Measurements from ENCODE around the gene PAPLN.

DNA sequence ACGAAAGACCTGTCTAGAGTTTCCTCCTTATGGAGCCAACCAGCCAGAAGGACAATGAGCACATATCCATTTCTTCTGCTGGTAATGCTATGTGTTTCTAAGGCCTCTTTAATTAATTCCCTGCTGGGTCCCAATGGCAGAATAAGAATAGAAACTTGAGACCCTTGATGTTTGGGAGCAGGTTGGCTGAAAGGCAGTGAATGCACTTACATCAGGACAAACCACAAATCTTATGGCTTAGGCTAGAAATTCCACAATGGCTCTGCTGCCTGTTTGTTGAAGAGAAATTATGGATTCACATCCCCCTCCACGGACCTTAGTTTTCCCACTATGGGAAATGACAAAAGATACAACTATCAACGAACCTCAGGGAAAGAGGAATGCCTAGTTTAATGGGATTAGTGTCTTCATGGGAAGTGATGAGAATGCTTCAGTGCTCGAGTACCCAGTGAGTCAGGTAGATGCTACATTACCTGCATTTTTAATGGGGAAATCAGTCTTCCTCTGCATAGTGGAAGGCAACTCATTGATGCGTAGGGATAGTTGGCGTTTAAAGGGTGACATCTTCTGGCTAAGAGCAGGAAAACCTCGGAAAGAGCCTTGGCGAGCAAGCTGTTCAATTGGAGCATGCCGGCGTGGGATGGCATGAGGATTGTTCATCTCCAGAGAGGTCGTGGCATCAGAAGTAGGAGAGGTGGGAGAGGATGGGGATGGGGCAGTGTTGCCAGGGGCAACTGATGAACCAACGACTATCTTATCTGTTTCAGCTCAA lies 46.5 kb downstream of the PAPLN start:
- TF ChIP-seq, protein P1, sequence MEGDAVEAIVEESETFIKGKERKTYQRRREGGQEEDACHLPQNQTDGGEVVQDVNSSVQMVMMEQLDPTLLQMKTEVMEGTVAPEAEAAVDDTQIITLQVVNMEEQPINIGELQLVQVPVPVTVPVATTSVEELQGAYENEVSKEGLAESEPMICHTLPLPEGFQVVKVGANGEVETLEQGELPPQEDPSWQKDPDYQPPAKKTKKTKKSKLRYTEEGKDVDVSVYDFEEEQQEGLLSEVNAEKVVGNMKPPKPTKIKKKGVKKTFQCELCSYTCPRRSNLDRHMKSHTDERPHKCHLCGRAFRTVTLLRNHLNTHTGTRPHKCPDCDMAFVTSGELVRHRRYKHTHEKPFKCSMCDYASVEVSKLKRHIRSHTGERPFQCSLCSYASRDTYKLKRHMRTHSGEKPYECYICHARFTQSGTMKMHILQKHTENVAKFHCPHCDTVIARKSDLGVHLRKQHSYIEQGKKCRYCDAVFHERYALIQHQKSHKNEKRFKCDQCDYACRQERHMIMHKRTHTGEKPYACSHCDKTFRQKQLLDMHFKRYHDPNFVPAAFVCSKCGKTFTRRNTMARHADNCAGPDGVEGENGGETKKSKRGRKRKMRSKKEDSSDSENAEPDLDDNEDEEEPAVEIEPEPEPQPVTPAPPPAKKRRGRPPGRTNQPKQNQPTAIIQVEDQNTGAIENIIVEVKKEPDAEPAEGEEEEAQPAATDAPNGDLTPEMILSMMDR (conservative IDR thresholded peaks at IDR 0.05): no peak; the same call in none of the 2 replicates
- TF ChIP-seq ZFX (IDR thresholded peaks at IDR 0.05): no peak

Measured in C4-2B (cell line).